Aorta (tissue), 5 donors: ENCODE measurements around the gene PCDHA5. TPM values are rescaled to one million over a fixed set of nuclear protein-coding genes. Genes with fewer than 3 reads are reported as not detected.
"Not testable (repeated sequence)": the region's sequence is repeated elsewhere in the genome, so short reads cannot be mapped to it uniquely, and the experiment has no call there.

ENCODE experiments used
- ATAC-seq: fragments of 200-7000 bp; cut with Tn5 transposase; one replicate; pipeline ENCODE4 v1.9.1; 2022; ENCODE audit warnings: moderate library complexity; ENCODE audit not compliant: low FRiP score
- DNase-seq, 2 donors: peaks; one replicate each; pipeline ENCODE4 v3.0.0-alpha.2; 2020
- H3K27ac ChIP-seq, 2 donors: one replicate each; pipeline ENCODE4 v1.5.1; 2013; ENCODE audit warnings: low read length in 2 of 2, mild to moderate bottlenecking in 2 of 2, moderate library complexity in 2 of 2, control low read depth in 1 of 2, inconsistent platforms in 1 of 2, low read depth in 1 of 2
- H3K27me3 ChIP-seq, 2 donors: one replicate each; pipeline ENCODE4 v1.6.1; 2013; ENCODE audit warnings: control low read depth in 1 of 2, low read length in 1 of 2, mild to moderate bottlenecking in 1 of 2, moderate library complexity in 1 of 2; ENCODE audit not compliant: insufficient read depth in 2 of 2, control insufficient read depth in 1 of 2
- H3K36me3 ChIP-seq, 2 donors: one replicate each; pipeline ENCODE4 v1.6.1; 2013; ENCODE audit warnings: control low read depth in 1 of 2, low read length in 1 of 2, mild to moderate bottlenecking in 1 of 2; ENCODE audit not compliant: insufficient read depth in 2 of 2, control insufficient read depth in 1 of 2
- H3K4me1 ChIP-seq, 2 donors: one replicate each; pipeline ENCODE4 v1.6.1; 2013; ENCODE audit warnings: low read length in 2 of 2, control low read depth in 1 of 2, mild to moderate bottlenecking in 1 of 2, moderate library complexity in 1 of 2; ENCODE audit not compliant: insufficient read depth in 2 of 2, control insufficient read depth in 1 of 2
- H3K4me3 ChIP-seq, 2 donors: one replicate each; pipeline ENCODE4 v1.5.1; 2013; ENCODE audit warnings: low read length in 2 of 2, control low read depth in 1 of 2, mild to moderate bottlenecking in 1 of 2
- H3K9me3 ChIP-seq: one replicate; pipeline ENCODE4 v1.6.1; 2013; ENCODE audit warnings: mild to moderate bottlenecking, low read length; ENCODE audit not compliant: control insufficient read depth
- whole genome bisulfite sequencing, 2 donors: extraction: QIAGEN DNeasy Blood & Tissue Kit; methylation state at CpG; one replicate each; pipeline ENCODE4 v1.1.7; 2013; 5-methylcytosine and 5-hydroxymethylcytosine counted together
- intact Hi-C, 2 donors: fragments of 100-400 bp; cut with DNase I; formaldehyde crosslinking; loops; one replicate each; pipeline versions ENCODE4 v1.14.2 to v1.15.0; 2022
- polyA plus RNA-seq, 2 donors: library from polyadenylated mRNA; stranded (reverse); fragments of 200-250 nt; gene quantifications; one replicate each; pipeline ENCODE4 v1.2.3, GENCODE V29; 2013
- total RNA-seq, 2 donors: library from RNA; stranded (reverse); fragmentation: NEBNext Ultra II Directional; extraction: Animal tissue kit (Norgen Biotek cat#: 25700); gene quantifications; one replicate each; pipeline ENCODE4 v1.2.1, GENCODE V29; 2021
- donor health status: healthy with polysubstance abuse.
- donor health status: Bipolar disorder and iron deficiency.
- donor health status: DM: no; HTN: no; CAD: no.
- donor health status: DM: no; HTN: no; CAD: no.
- donor health status: DM: yes; HTN: yes; CAD: no.

The PCDHA5 gene
- total and polyA plus RNA-seq, 4 donors = 0.08 to 0.26 (median 0.24) TPM; not detected in 1

DNA sequence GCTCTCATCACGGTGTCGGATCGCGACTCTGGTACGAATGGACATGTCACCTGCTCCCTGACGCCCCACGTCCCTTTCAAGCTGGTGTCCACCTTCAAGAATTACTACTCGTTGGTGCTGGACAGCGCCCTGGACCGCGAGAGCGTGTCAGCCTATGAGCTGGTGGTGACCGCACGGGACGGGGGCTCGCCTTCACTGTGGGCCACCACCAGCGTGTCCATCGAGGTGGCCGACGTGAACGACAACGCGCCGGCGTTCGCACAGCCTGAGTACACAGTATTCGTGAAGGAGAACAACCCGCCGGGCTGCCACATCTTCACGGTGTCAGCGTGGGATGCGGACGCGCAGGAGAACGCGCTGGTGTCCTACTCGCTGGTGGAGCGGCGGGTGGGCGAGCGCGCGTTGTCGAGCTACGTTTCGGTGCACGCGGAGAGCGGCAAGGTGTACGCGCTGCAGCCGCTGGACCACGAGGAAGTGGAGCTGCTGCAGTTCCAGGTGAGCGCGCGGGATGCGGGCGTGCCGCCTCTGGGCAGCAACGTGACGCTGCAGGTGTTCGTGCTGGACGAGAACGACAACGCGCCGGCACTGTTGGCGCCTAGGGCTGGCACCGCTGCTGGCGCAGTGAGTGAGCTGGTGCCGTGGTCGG, 25.2 kb upstream of the PCDHA5 start:
- H3K9me3 ChIP-seq = peaks cover 16% of the 10 kb centered on the region
- H3K27me3 ChIP-seq, intact Hi-C loops, H3K4me1 ChIP-seq, H3K4me3 ChIP-seq, DNase-seq, H3K27ac ChIP-seq, H3K36me3 ChIP-seq, ATAC-seq: not testable (repeated sequence)
- 40 to 44% methylated on average over 71 to 72 of the region's 72 CpGs for WGBS, 2 donors

DNA sequence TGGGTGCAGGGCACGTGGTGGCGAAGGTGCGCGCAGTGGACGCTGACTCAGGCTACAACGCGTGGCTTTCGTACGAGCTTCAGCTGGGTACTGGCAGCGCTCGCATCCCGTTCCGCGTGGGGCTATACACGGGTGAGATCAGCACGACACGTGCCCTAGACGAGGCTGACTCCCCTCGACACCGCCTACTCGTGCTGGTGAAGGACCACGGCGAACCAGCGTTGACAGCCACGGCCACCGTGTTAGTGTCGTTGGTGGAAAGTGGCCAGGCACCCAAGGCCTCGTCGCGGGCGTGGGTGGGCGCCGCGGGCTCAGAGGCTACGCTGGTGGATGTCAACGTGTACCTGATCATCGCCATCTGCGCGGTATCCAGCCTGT, 24.7 kb upstream of the PCDHA5 start:
- Histone ChIP-seq H3K4me1 (no peaks in the 10 kb centered on the region), H3K27me3 (no peaks in the 10 kb centered on the region), H3K36me3 (no peaks in the 10 kb centered on the region), H3K27ac (no peak overlapping the region), H3K4me3 (no peak overlapping the region), H3K9me3 (peaks cover 18% of the 10 kb centered on the region)
- intact Hi-C loops = no loop called here
- DNase-seq (peak in 1 of 2 donors; percentile 71), ATAC-seq (no peak)
- WGBS, 2 donors = 41 to 45% methylated on average over 39 of the region's 39 CpGs

DNA sequence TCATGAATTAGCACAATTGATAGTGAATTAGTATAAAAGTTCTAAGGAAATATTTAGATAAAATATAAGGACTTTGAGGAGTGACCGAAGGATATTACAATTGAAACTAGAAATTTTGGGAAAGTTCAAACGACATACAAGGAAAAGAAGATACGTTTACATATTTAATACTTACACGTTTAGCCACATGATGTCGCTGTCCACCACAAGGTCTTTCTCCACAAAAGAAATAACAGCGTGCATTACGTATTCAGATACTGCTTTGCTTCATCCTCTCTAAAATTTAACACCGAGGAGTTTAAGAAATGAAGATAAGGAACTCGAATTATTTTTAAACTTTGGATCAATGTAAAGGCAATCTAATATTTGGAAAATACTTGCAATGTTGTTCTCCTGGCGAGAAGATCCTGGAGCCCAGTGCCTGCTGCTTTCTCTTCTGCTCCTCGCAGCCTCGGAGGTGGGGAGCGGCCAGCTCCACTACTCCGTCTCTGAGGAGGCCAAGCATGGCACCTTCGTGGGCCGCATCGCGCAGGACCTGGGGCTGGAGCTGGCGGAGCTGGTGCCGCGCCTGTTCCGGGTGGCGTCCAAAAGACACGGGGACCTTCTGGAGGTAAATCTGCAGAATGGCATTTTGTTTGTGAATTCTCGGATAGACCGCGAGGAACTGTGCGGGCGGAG, 20.5 kb upstream of the PCDHA5 start, which contains the start of gene PCDHA3:
PCDHA3 (plus strand) TSS at position 242 of the 678 bp plus-strand sequence.
- no peaks in the 10 kb centered on the region for H3K36me3 ChIP-seq
- no peak within 1 kb of the TSS for H3K27ac ChIP-seq
- DNase-seq = no peak
- no peaks in the 10 kb centered on the region for H3K4me1 ChIP-seq
- no peak within 1 kb of the TSS for H3K4me3 ChIP-seq
- WGBS, 2 donors = 12 to 14% methylated on average over 29 of the region's 29 CpGs
- peaks cover 24% of the 10 kb centered on the region for H3K9me3 ChIP-seq
- no peaks in the 10 kb centered on the region for H3K27me3 ChIP-seq
- intact Hi-C loops = loop anchor here in 1 of 2 donors (10.0 kb wide), 1 partner anchor 244 kb away; no protein-coding TSS in a partner anchor
- no peak for ATAC-seq

DNA sequence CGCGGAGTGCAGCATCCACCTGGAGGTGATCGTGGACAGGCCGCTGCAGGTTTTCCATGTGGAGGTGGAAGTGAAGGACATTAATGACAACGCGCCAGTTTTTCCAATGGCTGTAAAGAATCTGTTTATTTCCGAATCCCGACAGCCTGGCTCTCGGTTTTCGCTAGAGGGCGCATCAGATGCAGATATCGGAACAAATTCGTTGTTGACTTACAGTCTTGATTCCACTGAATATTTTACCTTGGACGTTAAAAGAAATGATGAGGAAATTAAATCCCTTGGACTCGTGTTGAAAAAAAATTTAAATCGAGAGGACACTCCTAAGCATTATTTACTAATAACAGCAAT, 19.9 kb upstream of the PCDHA5 start:
- no peaks in the 10 kb centered on the region for H3K36me3 ChIP-seq
- ATAC-seq = no peak
- no peaks in the 10 kb centered on the region for H3K4me1 ChIP-seq
- H3K9me3 ChIP-seq = peaks cover 19% of the 10 kb centered on the region
- no peaks in the 10 kb centered on the region for H3K27me3 ChIP-seq
- DNase-seq = no peak
- WGBS, 2 donors = 6 to 10% methylated on average over 16 of the region's 16 CpGs
- intact Hi-C loops = loop anchor here in 1 of 2 donors (10.0 kb wide), 1 partner anchor 243 kb away; no protein-coding TSS in a partner anchor
- no peak overlapping the region for H3K27ac ChIP-seq
- H3K4me3 ChIP-seq = no peak overlapping the region

DNA sequence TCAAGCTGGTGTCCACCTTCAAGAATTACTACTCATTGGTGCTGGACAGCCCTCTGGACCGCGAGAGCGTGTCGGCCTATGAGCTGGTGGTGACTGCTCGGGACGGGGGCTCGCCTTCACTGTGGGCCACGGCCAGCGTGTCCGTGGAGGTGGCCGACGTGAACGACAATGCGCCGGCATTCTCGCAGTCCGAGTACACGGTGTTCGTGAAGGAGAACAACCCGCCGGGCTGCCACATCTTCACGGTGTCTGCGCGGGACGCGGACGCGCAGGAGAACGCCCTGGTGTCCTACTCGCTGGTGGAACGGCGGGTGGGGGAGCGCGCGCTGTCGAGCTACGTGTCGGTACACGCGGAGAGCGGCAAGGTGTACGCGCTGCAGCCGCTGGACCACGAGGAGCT, 19.0 kb upstream of the PCDHA5 start:
- 34 to 35% methylated on average over 45 of the region's 45 CpGs for WGBS, 2 donors
- peak in 1 of 2 donors; percentile 69 for DNase-seq
- ATAC-seq, H3K27ac ChIP-seq, H3K4me1 ChIP-seq, H3K4me3 ChIP-seq, H3K27me3 ChIP-seq, H3K36me3 ChIP-seq: not testable (repeated sequence)
- intact Hi-C loops = loop anchor here in 1 of 2 donors (10.0 kb wide), 1 partner anchor 242 kb away; no protein-coding TSS in a partner anchor
- peaks cover 13% of the 10 kb centered on the region for H3K9me3 ChIP-seq

DNA sequence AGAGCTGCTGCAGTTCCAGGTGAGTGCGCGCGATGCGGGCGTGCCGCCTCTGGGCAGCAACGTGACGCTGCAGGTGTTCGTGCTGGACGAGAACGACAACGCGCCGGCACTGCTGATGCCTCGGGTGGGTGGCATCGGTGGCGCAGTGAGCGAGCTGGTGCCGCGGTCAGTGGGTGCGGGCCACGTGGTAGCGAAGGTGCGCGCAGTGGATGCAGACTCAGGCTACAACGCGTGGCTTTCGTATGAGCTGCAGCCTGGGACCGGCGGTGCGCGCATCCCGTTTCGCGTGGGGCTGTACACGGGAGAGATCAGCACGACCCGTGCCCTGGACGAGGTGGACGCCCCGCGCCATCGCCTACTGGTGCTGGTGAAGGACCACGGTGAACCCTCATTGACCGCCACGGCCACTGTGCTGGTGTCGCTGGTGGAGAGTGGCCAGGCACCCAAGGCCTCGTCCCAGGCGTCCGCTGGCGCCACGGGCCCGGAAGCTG, 18.6 kb upstream of the PCDHA5 start:
- H3K36me3 ChIP-seq = no peaks in the 10 kb centered on the region
- H3K4me1 ChIP-seq = no peaks in the 10 kb centered on the region
- peaks cover 16% of the 10 kb centered on the region for H3K9me3 ChIP-seq
- DNase-seq = peak in 1 of 2 donors; percentile 76
- no peak overlapping the region for H3K4me3 ChIP-seq
- H3K27ac ChIP-seq = no peak overlapping the region
- peak; percentile 11 for ATAC-seq
- no peaks in the 10 kb centered on the region for H3K27me3 ChIP-seq
- intact Hi-C loops = loop anchor here in 1 of 2 donors (10.0 kb wide), 1 partner anchor 242 kb away; no protein-coding TSS in a partner anchor
- WGBS, 2 donors = 34 to 40% methylated on average over 50 to 53 of the region's 53 CpGs

DNA sequence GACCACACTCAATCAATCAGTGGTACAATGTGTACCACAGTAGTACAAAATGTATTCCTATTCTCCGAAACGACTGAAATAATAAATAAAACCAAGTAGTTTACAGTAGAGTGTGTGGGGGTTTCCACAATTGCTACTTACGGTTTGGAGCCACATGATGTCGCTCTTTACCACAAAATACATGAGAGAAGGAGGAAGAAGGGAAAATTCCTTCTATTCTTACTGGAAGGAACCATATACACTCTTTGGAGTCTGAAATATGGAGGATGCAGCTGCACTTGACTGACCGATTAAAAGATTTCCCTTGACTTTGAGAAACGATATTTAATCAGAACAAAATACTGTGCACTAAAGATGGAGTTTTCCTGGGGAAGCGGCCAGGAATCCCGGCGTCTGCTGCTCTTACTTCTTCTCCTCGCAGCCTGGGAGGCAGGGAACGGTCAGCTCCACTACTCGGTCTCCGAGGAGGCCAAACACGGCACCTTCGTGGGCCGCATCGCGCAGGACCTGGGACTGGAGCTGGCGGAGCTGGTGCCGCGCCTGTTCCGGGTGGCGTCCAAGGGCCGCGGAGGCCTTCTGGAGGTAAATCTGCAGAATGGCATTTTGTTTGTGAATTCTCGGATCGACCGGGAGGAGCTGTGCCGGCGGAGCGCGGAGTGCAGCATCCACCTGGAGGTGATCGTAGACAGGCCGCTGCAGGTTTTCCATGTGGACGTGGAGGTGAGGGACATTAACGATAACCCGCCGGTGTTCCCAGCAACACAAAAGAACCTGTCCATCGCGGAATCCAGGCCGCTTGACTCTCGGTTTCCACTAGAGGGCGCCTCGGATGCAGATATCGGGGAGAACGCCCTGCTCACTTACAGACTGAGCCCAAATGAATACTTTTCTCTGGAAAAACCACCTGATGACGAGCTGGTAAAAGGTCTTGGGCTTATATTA, 14.3 kb upstream of the PCDHA5 start, which contains the start of gene PCDHA4:
PCDHA4 (plus strand) TSS at position 235 of the 942 bp plus-strand sequence.
- no peaks in the 10 kb centered on the region for H3K27me3 ChIP-seq
- H3K27ac ChIP-seq = no peak within 1 kb of the TSS
- H3K9me3 ChIP-seq = peaks cover 23% of the 10 kb centered on the region
- peak within 1 kb of the TSS in 1 of 2 donors; percentile 17 for H3K4me3 ChIP-seq
- DNase-seq (peak in 1 of 2 donors; percentile 77), ATAC-seq (no peak)
- H3K36me3 ChIP-seq = no peaks in the 10 kb centered on the region
- WGBS, 2 donors = 12 to 17% methylated on average over 33 to 39 of the region's 47 CpGs
- intact Hi-C loops = loop anchor here (2.0 to 10.0 kb wide), 2 partner anchors 234 to 238 kb away; no protein-coding TSS in a partner anchor
- H3K4me1 ChIP-seq = no peaks in the 10 kb centered on the region

DNA sequence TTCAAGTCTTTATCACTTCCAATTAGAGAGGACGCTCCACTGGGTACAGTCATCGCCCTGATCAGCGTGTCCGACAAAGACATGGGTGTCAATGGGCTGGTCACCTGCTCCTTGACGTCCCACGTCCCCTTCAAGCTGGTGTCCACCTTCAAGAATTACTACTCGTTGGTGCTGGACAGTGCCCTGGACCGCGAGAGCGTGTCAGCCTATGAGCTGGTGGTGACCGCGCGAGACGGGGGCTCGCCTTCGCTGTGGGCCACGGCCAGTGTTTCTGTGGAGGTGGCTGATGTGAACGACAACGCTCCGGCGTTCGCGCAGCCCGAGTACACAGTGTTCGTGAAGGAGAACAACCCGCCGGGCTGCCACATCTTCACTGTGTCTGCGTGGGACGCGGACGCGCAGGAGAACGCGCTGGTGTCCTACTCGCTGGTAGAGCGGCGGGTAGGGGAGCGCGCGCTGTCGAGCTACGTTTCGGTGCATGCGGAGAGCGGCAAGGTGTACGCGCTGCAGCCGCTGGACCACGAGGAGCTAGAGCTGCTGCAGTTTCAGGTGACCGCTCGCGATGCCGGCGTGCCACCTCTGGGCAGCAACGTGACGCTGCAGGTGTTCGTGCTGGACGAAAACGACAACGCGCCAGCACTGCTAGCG, 13.0 kb upstream of the PCDHA5 start:
- not testable (repeated sequence) for H3K4me1 ChIP-seq, H3K27me3 ChIP-seq, H3K27ac ChIP-seq, H3K36me3 ChIP-seq, H3K4me3 ChIP-seq, ATAC-seq
- 50 to 51% methylated on average over 62 of the region's 62 CpGs for WGBS, 2 donors
- peak in 1 of 2 donors; percentile 38 for DNase-seq
- intact Hi-C loops = loop anchor here in 1 of 2 donors (10.0 kb wide), 1 partner anchor 236 kb away; no protein-coding TSS in a partner anchor
- peaks cover 15% of the 10 kb centered on the region for H3K9me3 ChIP-seq
